Gastrocnemius medialis (tissue), 4 donors: ENCODE results near the gene RGS19. TPM values are rescaled to one million over a fixed set of nuclear protein-coding genes. Genes with fewer than 3 reads are reported as not detected.

ENCODE experiments used
- ATAC-seq, 2 donors: fragments of 150-250 bp; one replicate each; pipeline ENCODE4 v1.9.1; 2016
- DNase-seq, 2 donors: peaks; one replicate each; pipeline ENCODE4 v3.0.0-alpha.2; 2019
- H3K27ac ChIP-seq, 4 donors: fragments of 200-600 bp; sonication (generic); 1 replicate in 1 of 4; 2 replicates in 3 of 4; pipeline ENCODE4 v1.5.1; 2016 to 2018; ENCODE audit warnings: mild to moderate bottlenecking in 2 of 4, moderate library complexity in 1 of 4
- H3K27me3 ChIP-seq, 3 donors: fragments of 200-600 bp; sonication (generic) in 2 of 3; 1 replicate in 1 of 3; 2 replicates in 2 of 3; pipeline versions ENCODE4 v1.5.1 to v1.6.0; 2016 to 2019; ENCODE audit warnings: mild to moderate bottlenecking in 1 of 3, moderate library complexity in 1 of 3
- H3K36me3 ChIP-seq, 2 donors: fragments of 200-600 bp; sonication (generic) in 1 of 2; one replicate each; pipeline ENCODE4 v1.5.1; 2017 to 2018
- H3K4me1 ChIP-seq, 2 donors: fragments of 200-600 bp; sonication (generic) in 1 of 2; one replicate each; pipeline ENCODE4 v1.5.1; 2016 to 2017; ENCODE audit warnings: mild to moderate bottlenecking in 2 of 2
- H3K4me3 ChIP-seq, 4 donors: fragments of 200-600 bp; sonication (generic) in 3 of 4; 1 replicate in 1 of 4; 2 replicates in 3 of 4; pipeline ENCODE4 v1.5.1; 2016 to 2019; ENCODE audit warnings: mild to moderate bottlenecking in 2 of 4
- H3K9me3 ChIP-seq, 3 donors: fragments of 200-600 bp; sonication (generic) in 2 of 3; 1 replicate in 1 of 3; 2 replicates in 2 of 3; pipeline ENCODE4 v1.5.1; 2016 to 2019
- POLR2A ChIP-seq, 2 donors: fragments of 450-650 bp; IDR thresholded peaks; one replicate each; pipeline ENCODE4 v1.6.1; 2017; ENCODE audit warnings: antibody characterized with exemption in 2 of 2, mild to moderate bottlenecking in 2 of 2, moderate library complexity in 2 of 2
- in situ Hi-C, 4 donors: fragments of 200-750 bp; cut with MboI; loops; one replicate each; pipeline versions ENCODE4 v1.15.0 to v1.8.0; 2017; ENCODE audit warnings: low sequenced_read_pairs in 4 of 4
- intact Hi-C: fragments of 100-400 bp; cut with DNase I; formaldehyde crosslinking; loops from one replicate; pipeline ENCODE4 v1.15.1; 2023; ENCODE audit warnings: low total_unique reads
- total RNA-seq, 4 donors: library from RNA; depleted of rRNA; stranded (reverse); fragments of >200 nt; gene quantifications; one replicate each; pipeline versions ENCODE4 v1.1.0 to v1.2.3, GENCODE V29; 2016
- TF ChIP-seq, protein P1 (sequence below), 5 experiments: fragments of 450-650 bp in 3 of 5; fragments of 200-600 bp in 2 of 5; sonication (generic) in 2 of 5; IDR thresholded peaks in 4 of 5; conservative IDR thresholded peaks in 1 of 5; 1 replicate in 4 of 5; 2 replicates in 1 of 5; pipeline ENCODE4 v1.5.1; 2016 to 2019; ENCODE audit warnings: antibody characterized with exemption in 5 of 5, mild to moderate bottlenecking in 3 of 5, moderate library complexity in 3 of 5

RGS19 gene
- total RNA-seq, 4 donors from 2014 or later: 0.92 to 7.7 (median 3.5) TPM

DNA sequence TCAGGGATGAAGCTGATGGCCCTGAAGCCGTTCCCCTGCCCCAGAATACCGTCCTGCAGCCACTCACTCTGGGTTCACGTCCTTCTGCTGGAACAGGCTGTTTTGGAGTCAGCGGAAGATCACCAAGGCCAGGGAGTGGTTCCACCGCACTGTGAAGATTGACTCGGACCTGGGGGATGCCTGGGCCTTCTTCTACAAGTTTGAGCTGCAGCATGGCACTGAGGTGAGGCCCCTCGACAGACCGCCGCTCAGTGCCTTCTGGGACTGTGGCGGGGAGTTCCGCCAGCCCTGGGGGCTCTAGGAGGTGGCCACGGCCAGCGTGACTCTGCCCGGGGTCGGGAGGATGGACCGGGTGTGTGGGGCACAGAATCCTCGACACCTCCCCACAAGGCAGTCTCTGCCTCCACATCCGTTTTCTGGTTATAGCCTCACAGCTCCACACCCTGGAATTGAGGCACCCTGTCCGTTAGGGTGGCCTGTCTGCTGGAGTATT, 47.5 kb downstream of the RGS19 start:
- in situ Hi-C loops (no loop called here), intact Hi-C loops (no loop called here)
- Histone ChIP-seq H3K27ac (no peak overlapping the region), H3K27me3 (peaks cover 1 to 5% (median 3%) of the 10 kb centered on the region in 3 donors), H3K4me3 (no peak overlapping the region), H3K36me3 (peaks cover 4 to 69% of the 10 kb centered on the region in 2 donors), H3K4me1 (no peaks in the 10 kb centered on the region), H3K9me3 (no peaks in the 10 kb centered on the region)
- TF ChIP-seq, protein P1, sequence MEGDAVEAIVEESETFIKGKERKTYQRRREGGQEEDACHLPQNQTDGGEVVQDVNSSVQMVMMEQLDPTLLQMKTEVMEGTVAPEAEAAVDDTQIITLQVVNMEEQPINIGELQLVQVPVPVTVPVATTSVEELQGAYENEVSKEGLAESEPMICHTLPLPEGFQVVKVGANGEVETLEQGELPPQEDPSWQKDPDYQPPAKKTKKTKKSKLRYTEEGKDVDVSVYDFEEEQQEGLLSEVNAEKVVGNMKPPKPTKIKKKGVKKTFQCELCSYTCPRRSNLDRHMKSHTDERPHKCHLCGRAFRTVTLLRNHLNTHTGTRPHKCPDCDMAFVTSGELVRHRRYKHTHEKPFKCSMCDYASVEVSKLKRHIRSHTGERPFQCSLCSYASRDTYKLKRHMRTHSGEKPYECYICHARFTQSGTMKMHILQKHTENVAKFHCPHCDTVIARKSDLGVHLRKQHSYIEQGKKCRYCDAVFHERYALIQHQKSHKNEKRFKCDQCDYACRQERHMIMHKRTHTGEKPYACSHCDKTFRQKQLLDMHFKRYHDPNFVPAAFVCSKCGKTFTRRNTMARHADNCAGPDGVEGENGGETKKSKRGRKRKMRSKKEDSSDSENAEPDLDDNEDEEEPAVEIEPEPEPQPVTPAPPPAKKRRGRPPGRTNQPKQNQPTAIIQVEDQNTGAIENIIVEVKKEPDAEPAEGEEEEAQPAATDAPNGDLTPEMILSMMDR (IDR thresholded peaks at IDR 0.05 in 4 of 5, conservative IDR thresholded peaks at IDR 0.05 in 1 of 5): no peak
- TF ChIP-seq POLR2A (IDR thresholded peaks at IDR 0.05): no peak
- ATAC-seq: no peak
- DNase-seq: no peak

DNA sequence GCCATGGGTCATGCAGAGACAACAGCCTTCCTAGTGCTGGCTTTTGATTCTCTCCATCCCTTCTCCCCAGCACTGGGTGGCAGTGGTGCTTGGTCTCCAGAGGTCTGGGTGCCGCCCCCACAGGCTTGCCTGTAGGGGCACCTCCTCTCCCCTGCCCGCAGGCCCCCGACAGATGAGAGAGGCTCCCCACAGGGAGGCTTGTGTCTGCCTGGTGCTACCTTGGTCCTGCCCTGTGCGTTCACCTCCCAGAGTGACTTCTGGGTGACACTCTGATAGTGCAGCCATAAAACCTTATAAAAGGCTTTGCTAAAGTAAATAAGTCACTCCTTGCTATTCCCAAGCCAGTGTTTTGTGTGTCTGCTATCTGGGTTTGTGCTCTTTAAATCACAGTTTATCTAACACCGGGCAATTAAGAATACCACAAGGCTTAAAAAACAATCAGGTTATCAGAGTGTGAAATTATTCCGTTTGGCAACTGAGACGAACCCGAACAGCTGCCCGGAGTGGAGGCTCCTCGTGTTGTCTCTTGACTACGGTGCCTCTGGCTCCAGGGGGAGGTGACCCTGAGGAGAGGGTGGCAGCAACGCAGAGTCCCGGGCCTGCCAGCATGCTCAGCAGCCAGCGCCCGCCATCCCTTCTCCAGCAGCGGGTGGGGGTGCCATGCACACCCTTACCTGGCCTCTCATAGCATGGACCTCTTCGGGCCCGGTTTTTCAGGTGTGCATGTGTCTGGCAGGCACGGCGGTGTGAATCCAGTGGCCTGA, 48.8 kb downstream of the RGS19 start:
- ATAC-seq (no peak), DNase-seq (no peak)
- Histone ChIP-seq H3K27me3 (no peaks in the 10 kb centered on the region), H3K36me3 (peaks cover 4 to 82% of the 10 kb centered on the region in 2 donors), H3K27ac (no peak overlapping the region), H3K9me3 (no peaks in the 10 kb centered on the region), H3K4me3 (no peak overlapping the region), H3K4me1 (no peaks in the 10 kb centered on the region)
- intact Hi-C loops: no loop called here
- in situ Hi-C loops: no loop called here
- no peak for TF ChIP-seq POLR2A (IDR thresholded peaks at IDR 0.05)
- TF ChIP-seq, protein P1 (IDR thresholded peaks at IDR 0.05 in 4 of 5, conservative IDR thresholded peaks at IDR 0.05 in 1 of 5): no peak

DNA sequence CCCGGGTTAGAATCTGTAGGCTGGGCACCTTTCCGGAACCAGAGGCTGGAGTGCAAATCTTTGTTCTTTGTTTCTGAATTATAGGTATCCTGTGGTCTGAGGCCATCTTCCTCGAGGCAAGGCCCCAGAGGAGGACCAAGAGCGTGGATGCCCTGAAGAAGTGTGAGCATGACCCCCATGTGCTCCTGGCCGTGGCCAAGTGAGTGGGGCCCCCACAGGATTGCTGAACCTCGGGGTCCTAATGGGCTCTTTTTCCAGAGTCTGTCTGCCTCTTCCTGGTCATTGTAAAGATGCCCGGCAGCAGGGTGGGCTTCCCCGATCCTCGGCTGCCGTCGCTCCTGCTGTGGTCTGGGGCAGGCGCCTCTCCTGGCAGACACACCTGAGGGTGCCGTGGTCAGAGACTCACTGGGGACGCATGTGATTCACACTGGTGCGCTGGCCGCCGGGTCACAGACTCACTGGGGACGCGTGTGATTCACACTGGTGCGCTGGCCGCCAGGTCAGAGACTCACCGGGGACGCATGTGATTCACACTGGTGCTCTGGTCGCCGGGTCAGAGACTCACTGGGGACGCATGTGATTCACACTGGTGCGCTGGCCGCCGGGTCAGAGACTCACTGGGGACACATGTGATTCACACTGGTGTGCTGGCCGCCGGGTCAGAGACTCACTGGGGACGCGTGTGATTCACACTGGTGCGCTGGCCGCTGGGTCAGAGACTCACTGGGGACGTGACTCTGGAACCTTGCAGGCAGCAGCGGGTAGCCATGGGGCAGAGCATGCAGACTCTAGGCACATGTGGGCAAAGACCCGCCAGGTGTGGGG, 49.8 kb downstream of the RGS19 start:
- TF ChIP-seq, protein P1 (IDR thresholded peaks at IDR 0.05 in 4 of 5, conservative IDR thresholded peaks at IDR 0.05 in 1 of 5): no peak
- TF ChIP-seq POLR2A (IDR thresholded peaks at IDR 0.05): no peak
- no peaks in the 10 kb centered on the region for H3K4me1 ChIP-seq
- H3K36me3 ChIP-seq: peaks cover 4 to 86% of the 10 kb centered on the region in 2 donors
- H3K9me3 ChIP-seq: no peaks in the 10 kb centered on the region
- ATAC-seq (no peak), DNase-seq (no peak)
- H3K27ac ChIP-seq: no peak overlapping the region
- H3K27me3 ChIP-seq: no peaks in the 10 kb centered on the region
- no peak overlapping the region for H3K4me3 ChIP-seq
- intact Hi-C loops: no loop called here
- in situ Hi-C loops: no loop called here

DNA sequence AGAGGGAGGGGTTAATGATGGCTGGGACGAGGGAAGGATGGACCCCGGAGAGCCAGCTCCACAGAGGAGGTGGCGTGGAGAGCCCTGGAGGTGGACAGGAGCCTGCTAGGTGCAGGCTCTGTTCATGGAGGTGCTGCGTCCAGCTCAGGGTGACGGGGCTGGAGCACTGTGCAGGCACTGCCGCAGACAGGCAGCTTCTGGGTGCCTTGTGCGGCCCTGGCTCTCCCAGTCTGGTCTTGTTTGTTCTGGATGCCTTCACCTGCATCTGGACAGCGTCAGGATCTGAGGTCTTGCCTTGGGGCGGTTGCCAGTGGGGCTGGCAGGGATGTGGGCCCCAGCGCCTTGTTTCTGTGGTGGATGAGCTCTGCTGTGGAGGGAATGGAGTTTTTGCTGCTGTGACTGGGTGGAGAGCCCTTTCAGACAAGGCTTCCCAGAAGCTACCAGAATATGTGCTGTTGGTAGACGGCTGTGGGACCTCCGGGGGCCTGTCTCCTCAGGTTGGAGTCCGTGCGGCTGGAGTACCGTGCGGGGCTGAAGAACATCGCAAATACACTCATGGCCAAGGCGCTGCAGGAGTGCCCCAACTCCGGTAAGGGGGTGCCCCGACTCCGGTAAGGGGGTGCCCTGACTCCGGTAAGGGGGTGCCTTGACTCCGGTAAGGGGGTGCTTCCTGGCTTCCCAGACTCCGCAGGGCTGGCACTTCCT, 51.2 kb downstream of the RGS19 start:
- H3K36me3 ChIP-seq: peaks cover 4 to 97% of the 10 kb centered on the region in 2 donors
- H3K4me1 ChIP-seq: no peaks in the 10 kb centered on the region
- no peaks in the 10 kb centered on the region for H3K9me3 ChIP-seq
- no peak overlapping the region for H3K4me3 ChIP-seq
- H3K27me3 ChIP-seq: no peaks in the 10 kb centered on the region
- TF ChIP-seq, protein P1 (IDR thresholded peaks at IDR 0.05 in 4 of 5, conservative IDR thresholded peaks at IDR 0.05 in 1 of 5): no peak
- TF ChIP-seq POLR2A (IDR thresholded peaks at IDR 0.05): no peak
- H3K27ac ChIP-seq: no peak overlapping the region
- in situ Hi-C loops: no loop called here
- ATAC-seq: no peak
- intact Hi-C loops: no loop called here
- no peak for DNase-seq
